CD14-positive monocyte (primary cell): ENCODE measurements around the gene TMEM179. TPM values are rescaled to one million over a fixed set of nuclear protein-coding genes. Genes with fewer than 3 reads are reported as not detected.

Source experiments
- DNase-seq, 3 donors: peaks; one replicate each; pipeline ENCODE4 v3.0.0-alpha.2; 2011 to 2022
- H2AFZ ChIP-seq: 2 replicates; pipeline ENCODE4 v1.6.0; 2012; ENCODE audit warnings: mild to moderate bottlenecking, low read depth, low read length, inconsistent platforms; ENCODE audit not compliant: insufficient read depth, poor library complexity, severe bottlenecking
- H3K27ac ChIP-seq, 2 donors: 1 replicate in 1 of 2; 2 replicates in 1 of 2; pipeline ENCODE4 v1.5.1; 2012 to 2013; ENCODE audit warnings: low read length in 2 of 2, control low read depth in 1 of 2, inconsistent platforms in 1 of 2, low read depth in 1 of 2, mild to moderate bottlenecking in 1 of 2
- H3K27me3 ChIP-seq, 2 donors: one replicate each; pipeline versions ENCODE4 v1.6.0 to v1.6.1; 2011 to 2013; ENCODE audit warnings: low read length in 2 of 2; ENCODE audit not compliant: control insufficient read depth in 2 of 2, insufficient read depth in 2 of 2
- H3K36me3 ChIP-seq, 2 donors: replicated peaks in 1 of 2; 1 replicate in 1 of 2; 2 replicates in 1 of 2; pipeline versions ENCODE4 v1.5.1 to v1.6.1; 2012 to 2013; ENCODE audit warnings: low read length in 2 of 2, control low read depth in 1 of 2, inconsistent platforms in 1 of 2, mild to moderate bottlenecking in 1 of 2; ENCODE audit not compliant: insufficient read depth in 2 of 2, control insufficient read depth in 1 of 2
- H3K4me1 ChIP-seq, 2 donors: 1 replicate in 1 of 2; 2 replicates in 1 of 2; pipeline versions ENCODE4 v1.5.1 to v1.6.1; 2012 to 2013; ENCODE audit warnings: low read length in 2 of 2, control low read depth in 1 of 2, inconsistent platforms in 1 of 2, mild to moderate bottlenecking in 1 of 2, moderate library complexity in 1 of 2; ENCODE audit not compliant: insufficient read depth in 2 of 2, control insufficient read depth in 1 of 2
- H3K4me2 ChIP-seq: replicated peaks from 2 replicates; pipeline ENCODE3; 2012; ENCODE audit warnings: low read length, moderate library complexity, mild to moderate bottlenecking; ENCODE audit not compliant: poor library complexity, severe bottlenecking; ENCODE audit errors: extremely low read depth
- H3K4me3 ChIP-seq, 3 experiments: fragments of 200-600 bp in 1 of 3; sonication (generic) in 1 of 3; replicated peaks in 1 of 3; 1 replicate in 2 of 3; 2 replicates in 1 of 3; pipeline ENCODE4 v1.5.1; 2011 to 2013; ENCODE audit warnings: low read length in 3 of 3, mild to moderate bottlenecking in 3 of 3, control low read depth in 2 of 3, low read depth in 2 of 3, inconsistent platforms in 1 of 3, moderate library complexity in 1 of 3
- H3K79me2 ChIP-seq: 2 replicates; pipeline ENCODE4 v1.6.0; 2012; ENCODE audit warnings: mild to moderate bottlenecking, control low read depth, inconsistent platforms, low read length, moderate library complexity; ENCODE audit not compliant: insufficient read depth
- H3K9ac ChIP-seq: 2 replicates; pipeline ENCODE4 v1.6.0; 2017; ENCODE audit warnings: low read length, mild to moderate bottlenecking; ENCODE audit not compliant: insufficient read depth, poor library complexity, severe bottlenecking
- H3K9me3 ChIP-seq, 2 donors: replicated peaks in 1 of 2; 1 replicate in 1 of 2; 2 replicates in 1 of 2; pipeline versions ENCODE4 v1.5.1 to v1.6.1; 2012 to 2013; ENCODE audit warnings: low read length in 2 of 2, control low read depth in 1 of 2; ENCODE audit not compliant: control insufficient read depth in 1 of 2, insufficient read depth in 1 of 2
- H4K20me1 ChIP-seq: 2 replicates; pipeline ENCODE4 v1.6.0; 2012; ENCODE audit warnings: mild to moderate bottlenecking, low read length, control low read depth, moderate library complexity; ENCODE audit not compliant: insufficient read depth
- H3K27ac Mint-ChIP-seq, 7 donors: one replicate each; pipeline ENCODE4 v1.8.0; 2020; ENCODE audit warnings: mild to moderate bottlenecking in 7 of 7, mixed read lengths in 7 of 7, moderate library complexity in 6 of 7, inconsistent platforms in 2 of 7
- H3K27me3 Mint-ChIP-seq, 3 donors: one replicate each; pipeline ENCODE4 v1.8.0; 2021 to 2022; ENCODE audit warnings: low read depth in 3 of 3, mild to moderate bottlenecking in 3 of 3, mixed read lengths in 3 of 3, moderate library complexity in 3 of 3, inconsistent platforms in 1 of 3
- H3K36me3 Mint-ChIP-seq, 2 donors: one replicate each; pipeline ENCODE4 v1.8.0; 2020; ENCODE audit warnings: mixed read lengths in 2 of 2, inconsistent platforms in 1 of 2, mild to moderate bottlenecking in 1 of 2
- H3K4me1 Mint-ChIP-seq: one replicate; pipeline ENCODE4 v1.8.0; 2020; ENCODE audit warnings: mild to moderate bottlenecking, mixed read lengths
- H3K4me3 Mint-ChIP-seq, 2 donors: one replicate each; pipeline ENCODE4 v1.8.0; 2020; ENCODE audit warnings: mild to moderate bottlenecking in 2 of 2, mixed read lengths in 2 of 2, moderate library complexity in 1 of 2
- H3K9me3 Mint-ChIP-seq, 7 donors: one replicate each; pipeline ENCODE4 v1.8.0; 2020 to 2022; ENCODE audit warnings: mixed read lengths in 7 of 7, mild to moderate bottlenecking in 6 of 7, moderate library complexity in 6 of 7, inconsistent platforms in 2 of 7
- WGBS: methylation state at CpG from one replicate; pipeline ENCODE4 v1.1.5; 2013; ENCODE audit warnings: missing lambda C conversion rate; ENCODE audit not compliant: insufficient coverage; 5-methylcytosine and 5-hydroxymethylcytosine counted together
- intact Hi-C, 2 donors: fragments of 100-400 bp; cut with micrococcal nuclease; formaldehyde crosslinking; loops; one replicate each; pipeline versions ENCODE4 v1.15.0 to v1.15.1; 2023
- polyA plus RNA-seq, 3 donors: library from polyadenylated mRNA; depleted of rRNA in 1 of 3; unstranded in 2 of 3; stranded (reverse) in 1 of 3; fragments of 300-500 nt in 2 of 3; fragments of >200 nt in 1 of 3; fragmentation: Illumina TruSeq in 2 of 3; gene quantifications; 1 replicate in 2 of 3; 2 replicates in 1 of 3; pipeline ENCODE4 v1.2.3, GENCODE V29; 2012 to 2021
- TF ChIP-seq, protein P1 (sequence below): fragments of 200-600 bp; IDR thresholded peaks from one replicate; pipeline ENCODE4 v1.8.0; 2022; ENCODE audit warnings: antibody characterized with exemption, mild to moderate bottlenecking

Gene TMEM179
- polyA plus RNA-seq, 3 donors: not detected

DNA sequence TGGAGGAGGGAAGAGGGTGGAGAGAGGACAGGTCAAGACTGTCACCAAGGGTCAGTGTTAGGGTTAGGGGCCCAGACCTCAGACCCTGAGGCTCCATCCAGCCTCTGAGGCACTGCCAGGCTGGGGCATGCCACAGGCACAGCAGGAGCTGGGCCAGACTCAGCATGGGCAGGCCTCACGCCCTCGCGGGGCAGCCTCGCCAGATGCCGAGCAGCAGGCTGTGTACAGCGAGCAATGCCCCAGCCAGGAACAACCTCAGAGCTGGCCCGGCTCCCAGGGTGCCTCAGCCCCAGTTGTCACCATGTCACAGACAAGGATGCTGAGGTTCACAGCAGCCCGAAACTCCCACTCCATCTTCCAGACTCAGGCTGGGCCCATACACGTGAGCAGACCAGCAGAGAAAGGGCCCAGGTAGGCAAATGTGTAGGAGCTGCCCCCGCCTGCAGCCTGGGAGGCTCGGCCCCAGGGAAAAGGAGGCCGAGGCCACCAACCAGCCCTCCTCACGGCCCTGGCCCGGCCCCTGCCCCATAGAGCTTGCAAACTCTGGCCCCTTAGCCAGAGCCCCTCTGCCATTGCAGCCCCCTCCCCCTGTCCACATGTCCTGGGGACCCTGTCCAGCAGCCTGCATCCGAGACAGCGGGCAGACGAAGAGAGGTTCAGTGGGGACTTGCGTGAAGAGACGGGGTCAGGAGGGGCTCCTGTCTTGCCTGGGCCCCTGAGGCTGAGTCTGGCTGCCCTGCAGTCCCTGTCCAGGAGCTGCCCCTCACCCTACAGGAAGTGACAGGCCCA is 17.5 kb downstream of the TMEM179 start:
- Histone ChIP-seq H3K4me3 (no peak overlapping the region), H3K27me3 (no peaks in the 10 kb centered on the region), H4K20me1 (no peaks in the 10 kb centered on the region), H3K4me2 (no peak overlapping the region), H3K4me1 (no peaks in the 10 kb centered on the region), H3K9ac (no peak overlapping the region), H2AFZ (no peak overlapping the region), H3K79me2 (no peaks in the 10 kb centered on the region), H3K9me3 (no peaks in the 10 kb centered on the region), H3K27ac (no peak overlapping the region), H3K36me3 (no peaks in the 10 kb centered on the region)
- peaks cover 0 to 3% (median 1%) of the 10 kb centered on the region in 3 donors for H3K27me3 Mint-ChIP-seq
- TF ChIP-seq, protein P1, sequence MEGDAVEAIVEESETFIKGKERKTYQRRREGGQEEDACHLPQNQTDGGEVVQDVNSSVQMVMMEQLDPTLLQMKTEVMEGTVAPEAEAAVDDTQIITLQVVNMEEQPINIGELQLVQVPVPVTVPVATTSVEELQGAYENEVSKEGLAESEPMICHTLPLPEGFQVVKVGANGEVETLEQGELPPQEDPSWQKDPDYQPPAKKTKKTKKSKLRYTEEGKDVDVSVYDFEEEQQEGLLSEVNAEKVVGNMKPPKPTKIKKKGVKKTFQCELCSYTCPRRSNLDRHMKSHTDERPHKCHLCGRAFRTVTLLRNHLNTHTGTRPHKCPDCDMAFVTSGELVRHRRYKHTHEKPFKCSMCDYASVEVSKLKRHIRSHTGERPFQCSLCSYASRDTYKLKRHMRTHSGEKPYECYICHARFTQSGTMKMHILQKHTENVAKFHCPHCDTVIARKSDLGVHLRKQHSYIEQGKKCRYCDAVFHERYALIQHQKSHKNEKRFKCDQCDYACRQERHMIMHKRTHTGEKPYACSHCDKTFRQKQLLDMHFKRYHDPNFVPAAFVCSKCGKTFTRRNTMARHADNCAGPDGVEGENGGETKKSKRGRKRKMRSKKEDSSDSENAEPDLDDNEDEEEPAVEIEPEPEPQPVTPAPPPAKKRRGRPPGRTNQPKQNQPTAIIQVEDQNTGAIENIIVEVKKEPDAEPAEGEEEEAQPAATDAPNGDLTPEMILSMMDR: no peak
- intact Hi-C loops: no loop called here
- H3K4me1 Mint-ChIP-seq: no peaks in the 10 kb centered on the region
- no peaks in the 10 kb centered on the region for H3K36me3 Mint-ChIP-seq
- H3K4me3 Mint-ChIP-seq: no peak overlapping the region
- DNase-seq: no peak
- 64% methylated on average over 13 of the region's 19 CpGs for WGBS
- no peak overlapping the region for H3K27ac Mint-ChIP-seq
- H3K9me3 Mint-ChIP-seq: no peaks in the 10 kb centered on the region

DNA sequence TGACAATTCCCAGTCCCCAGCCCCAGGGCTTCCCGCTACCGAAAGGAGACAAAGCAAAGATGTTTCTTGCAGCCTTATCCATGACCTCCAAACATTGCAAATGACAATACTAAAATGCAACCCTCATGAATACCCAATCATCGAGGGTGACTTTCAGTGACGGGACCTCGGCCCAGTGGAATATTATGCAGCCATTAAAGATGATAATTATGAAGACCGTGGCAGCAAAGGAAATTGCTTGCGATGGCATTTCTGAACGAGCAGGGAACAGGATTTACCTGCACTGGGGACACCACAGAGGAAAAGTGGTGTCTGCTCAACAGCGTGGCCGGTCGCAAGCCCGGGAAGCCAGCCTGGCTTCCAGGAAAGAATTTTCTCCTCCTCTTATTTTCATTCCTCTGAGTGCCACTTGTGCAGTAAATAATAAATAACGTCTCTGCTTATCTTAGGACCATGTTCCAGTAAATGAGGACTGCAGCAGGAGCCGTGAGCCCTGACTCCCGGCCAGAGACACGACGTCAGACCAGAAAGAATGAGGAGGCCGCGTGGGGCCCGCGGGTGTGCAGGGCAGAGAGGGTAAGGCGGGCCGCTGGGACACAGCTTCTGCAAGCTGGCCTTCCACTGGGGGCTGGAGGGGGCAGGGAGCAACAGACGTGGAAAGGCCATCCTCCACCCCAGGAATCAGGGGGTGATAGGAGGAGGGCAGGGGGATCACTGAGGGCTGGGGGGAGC is 18.4 kb downstream of the TMEM179 start:
- H3K9me3 ChIP-seq: no peaks in the 10 kb centered on the region
- no peaks in the 10 kb centered on the region for H3K79me2 ChIP-seq
- no peak overlapping the region for H3K27ac Mint-ChIP-seq

More for the DNA sequence above, 18.4 kb downstream of the TMEM179 start:
- Histone ChIP-seq H3K4me3 (no peak overlapping the region), H3K36me3 (no peaks in the 10 kb centered on the region), H3K27ac (no peak overlapping the region), H3K27me3 (no peaks in the 10 kb centered on the region), H3K4me1 (no peaks in the 10 kb centered on the region), H3K9ac (no peak overlapping the region), H3K4me2 (no peak overlapping the region), H4K20me1 (no peaks in the 10 kb centered on the region), H2AFZ (no peak overlapping the region)
- H3K36me3 Mint-ChIP-seq: no peaks in the 10 kb centered on the region
- H3K9me3 Mint-ChIP-seq: no peaks in the 10 kb centered on the region
- no peak overlapping the region for H3K4me3 Mint-ChIP-seq
- intact Hi-C loops: no loop called here
- H3K4me1 Mint-ChIP-seq: no peaks in the 10 kb centered on the region
- H3K27me3 Mint-ChIP-seq: peaks cover 1 to 3% (median 2%) of the 10 kb centered on the region in 3 donors
- 84% methylated on average over 14 of the region's 24 CpGs for WGBS
- TF ChIP-seq, protein P1: no peak
- DNase-seq: no peak
